ENCODE measurements around the gene PIGX.
"Not testable (repeated sequence)": the region's sequence is repeated elsewhere in the genome, so short reads cannot be mapped to it uniquely, and the experiment has no call there.

Gene PIGX

DNA sequence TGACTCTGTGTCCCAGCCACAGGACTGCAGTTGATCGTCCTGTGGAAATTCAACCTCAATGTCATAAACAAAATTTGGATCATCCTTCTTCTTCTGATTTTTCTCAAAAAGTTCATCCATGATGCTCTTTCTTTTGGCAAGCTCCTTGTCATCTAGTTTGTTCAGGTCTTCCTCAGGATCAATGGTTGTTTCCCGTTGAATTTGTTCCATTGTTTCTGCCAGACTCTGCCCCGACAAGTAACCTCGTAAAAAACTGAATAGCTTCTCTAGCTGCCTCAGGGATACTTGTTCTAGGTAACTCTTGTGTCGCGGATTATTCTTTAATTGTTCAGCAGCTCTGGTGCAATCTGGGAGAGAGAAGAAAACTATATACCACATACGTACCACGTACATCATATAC is 4.6 kb upstream of the PIGX start:
- H3K27ac ChIP-seq = no peak overlapping the region
- TF ChIP-seq CTCF (conservative IDR thresholded peaks at IDR 0.05) (no peak), ZFX (IDR thresholded peaks at IDR 0.05) (no peak)

DNA sequence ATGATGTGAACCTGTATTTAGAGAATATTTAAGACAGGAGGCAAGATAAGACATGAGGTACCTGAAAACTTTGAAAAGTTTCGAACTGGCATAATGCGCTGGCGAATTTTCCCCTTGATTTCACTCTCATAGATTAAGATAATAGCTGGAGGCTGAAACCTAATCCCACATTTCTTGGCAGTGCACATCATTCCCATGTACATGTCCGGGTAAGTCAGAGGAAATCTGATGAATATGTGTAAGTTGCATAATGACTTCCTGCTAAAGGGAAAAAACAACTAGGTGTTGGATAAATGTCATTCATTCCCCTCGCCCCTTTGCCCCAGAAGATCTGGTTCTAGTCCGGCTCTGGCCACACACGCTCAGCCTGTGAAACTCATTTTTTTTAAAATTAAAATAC is 3.7 kb upstream of the PIGX start:
- H3K27ac ChIP-seq = no peak overlapping the region
- TF ChIP-seq ZFX (IDR thresholded peaks at IDR 0.05) (no peak), CTCF (conservative IDR thresholded peaks at IDR 0.05) (no peak)

GRCh38 chr3:196712514-196713413 is 587 bp downstream of the PIGX start:
- peak overlapping the region; percentile 79 for H3K27ac ChIP-seq
- TF ChIP-seq CTCF (conservative IDR thresholded peaks at IDR 0.05) (no peak), ZFX (IDR thresholded peaks at IDR 0.05) (peak; percentile 98)

DNA sequence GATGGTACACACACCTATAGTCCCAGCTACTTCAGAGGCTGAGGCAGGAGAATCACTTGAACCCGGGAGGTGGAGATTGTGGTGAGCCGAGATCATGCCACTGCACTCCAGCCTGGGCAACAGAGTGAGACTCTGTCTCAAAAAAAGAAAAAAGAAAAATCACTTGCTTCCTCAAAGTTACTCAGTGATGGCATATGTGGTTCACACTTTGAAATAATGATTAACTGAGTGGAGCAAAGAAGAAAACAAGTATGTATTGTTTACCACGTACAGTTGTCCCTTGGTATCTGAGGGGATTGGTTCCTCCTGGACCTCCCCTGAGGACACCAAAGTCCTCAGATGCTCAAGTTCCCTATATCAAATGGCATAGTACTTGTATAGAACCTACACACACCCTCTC is 5.0 kb downstream of the PIGX start:
- H3K27ac ChIP-seq = not testable (repeated sequence)

DNA sequence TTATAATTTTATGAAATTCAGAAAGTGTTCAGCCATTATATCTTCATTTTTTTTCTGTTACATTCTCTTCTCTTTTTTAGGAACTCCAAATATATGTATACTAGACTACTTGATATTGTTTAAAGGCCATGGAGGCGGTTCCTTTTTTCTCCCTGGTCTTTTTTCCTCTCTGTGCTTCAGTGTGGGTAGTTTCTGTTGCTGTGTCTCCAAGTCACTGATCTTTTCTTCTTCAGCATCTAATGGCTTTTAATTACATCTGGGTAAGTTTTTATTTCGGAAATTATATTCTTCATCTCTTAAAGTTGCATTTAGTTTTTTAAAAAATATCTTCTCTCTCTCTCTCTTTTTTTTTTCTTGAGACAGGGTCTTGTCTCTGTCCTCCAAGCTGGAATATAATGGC is 8.9 kb downstream of the PIGX start:
- TF ChIP-seq CTCF (conservative IDR thresholded peaks at IDR 0.05) (no peak), ZFX (IDR thresholded peaks at IDR 0.05) (no peak)
- H3K27ac ChIP-seq = no peak overlapping the region

DNA sequence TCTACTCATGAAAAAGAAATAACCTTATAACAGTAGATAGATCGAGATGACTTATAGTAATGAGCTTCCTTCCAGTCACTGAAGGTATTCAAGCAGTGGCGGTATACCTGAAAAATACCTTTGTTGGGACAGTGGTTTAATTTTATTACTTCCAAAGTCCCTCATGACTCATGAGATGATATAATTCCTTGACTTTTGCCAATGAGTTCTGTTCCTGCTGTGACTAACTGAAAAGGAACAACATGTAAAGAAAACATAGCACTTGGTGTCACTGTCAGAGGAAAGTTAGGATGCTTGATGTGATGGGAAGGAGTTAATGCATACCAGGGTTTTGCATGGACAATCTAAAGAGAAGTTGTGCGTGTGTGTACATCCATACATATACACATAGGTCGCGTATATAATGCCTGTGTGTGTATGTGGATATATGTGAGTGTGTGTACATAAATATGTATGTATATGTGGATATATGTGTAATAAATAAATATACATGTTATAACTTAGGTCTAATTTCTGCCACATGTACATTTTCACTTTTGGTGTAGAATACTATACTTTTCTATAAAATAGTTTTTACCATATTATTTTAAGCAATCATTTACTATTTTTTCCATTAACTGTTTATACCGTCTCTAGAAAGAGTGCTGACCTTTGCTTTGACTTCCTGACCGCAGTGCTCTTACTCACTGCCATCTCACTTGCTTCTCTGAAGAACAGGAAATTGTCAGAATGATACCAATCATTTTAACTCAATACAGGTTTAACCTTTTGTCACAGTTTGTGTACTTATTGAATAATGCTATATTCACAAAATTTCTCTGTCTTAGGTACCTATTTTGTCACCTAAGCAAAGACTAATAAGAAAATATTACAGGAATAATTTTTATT is 14.9 kb downstream of the PIGX start:
- no peak overlapping the region for H3K27ac ChIP-seq
- TF ChIP-seq ZFX (IDR thresholded peaks at IDR 0.05) (no peak), CTCF (conservative IDR thresholded peaks at IDR 0.05) (no peak)

- TF ChIP-seq ZFX (IDR thresholded peaks at IDR 0.05) (no peak), CTCF (conservative IDR thresholded peaks at IDR 0.05) (no peak)
- H3K27ac ChIP-seq = no peak overlapping the region
Observed at GRCh38 chr3:196735751-196736150, 23.6 kb downstream of the PIGX start.
